WTC11 (cell line): ENCODE measurements around the gene CSF1R. TPM values are rescaled to one million over a fixed set of nuclear protein-coding genes. Genes with fewer than 3 reads are reported as not detected.

Experiments used
- EMX1 ChIP-seq: fragments of 250-450 bp; sonication (Bioruptor Pico); IDR thresholded peaks from 2 replicates; pipeline ENCODE4 v1.8.0; 2021; ENCODE audit warnings: mild to moderate bottlenecking
- TP53 ChIP-seq: sonication (generic); formaldehyde crosslinking; IDR thresholded peaks from 2 replicates; pipeline ENCODE4 v1.8.1; 2023; ENCODE audit warnings: mild to moderate bottlenecking, missing genetic modification reagents
- ZBTB43 ChIP-seq: sonication (generic); formaldehyde crosslinking; IDR thresholded peaks from 2 replicates; pipeline ENCODE4 v1.8.1; 2023; ENCODE audit warnings: mild to moderate bottlenecking, missing genetic modification reagents
- ZNF532 ChIP-seq: fragments of 250-450 bp; sonication (Bioruptor Pico); IDR thresholded peaks from 2 replicates; pipeline ENCODE4 v1.9.0; 2021; ENCODE audit warnings: mild to moderate bottlenecking, borderline replicate concordance
- total RNA-seq: library from RNA; stranded (reverse); gene quantifications from 3 replicates; pipeline ENCODE4 v1.2.3, GENCODE V29; 2021

CSF1R gene
- total RNA-seq, 1 experiment from 2014 or later: 0.20 TPM

GRCh38 chr5:150006318-150006717, 80.0 kb downstream of the CSF1R start (continued):
- TF ChIP-seq EMX1 (no peak), TP53 (CRISPR knock-in tag) (no peak), ZNF532 (CRISPR knock-in tag) (no peak), ZBTB43 (CRISPR knock-in tag) (no peak)
- TF ChIP-seq, all 79 proteins: peak for 0

Other genes starting within 250 kb of the CSF1R start
- gene PDE6A, start 141.8 kb downstream of the CSF1R start, total RNA-seq: not detected in 3 replicates
- 10.8 to 11.1 TPM (median 11.1 TPM) in 3 replicates for gene SLC26A2, start 125.8 kb downstream of the CSF1R start, total RNA-seq
- gene TIGD6, start 85.9 kb downstream of the CSF1R start, total RNA-seq: 2.1 to 3.2 TPM (median 2.8 TPM) in 3 replicates
- 27.8 to 31.6 TPM (median 31.4 TPM) in 3 replicates for gene HMGXB3, start 85.8 kb downstream of the CSF1R start, total RNA-seq
- gene PDGFRB, start 69.3 kb upstream of the CSF1R start, total RNA-seq: 5.0 to 7.9 TPM (median 5.1 TPM) in 3 replicates
- 0.09 to 0.14 TPM (median 0.13 TPM) in 3 replicates for gene CDX1, start 80.2 kb upstream of the CSF1R start, total RNA-seq
- gene SLC6A7, start 103.5 kb upstream of the CSF1R start, total RNA-seq: 0.04 TPM in 1 of 3 replicates, not detected in the others
- 0.13 to 0.16 TPM (median 0.14 TPM) in 3 replicates for gene CAMK2A, start 203.2 kb upstream of the CSF1R start, total RNA-seq
- 5.9 to 6.9 TPM (median 6.6 TPM) in 3 replicates for gene ARSI, start 216.4 kb upstream of the CSF1R start, total RNA-seq